Measurements from ENCODE around the gene UBR1.

DNA sequence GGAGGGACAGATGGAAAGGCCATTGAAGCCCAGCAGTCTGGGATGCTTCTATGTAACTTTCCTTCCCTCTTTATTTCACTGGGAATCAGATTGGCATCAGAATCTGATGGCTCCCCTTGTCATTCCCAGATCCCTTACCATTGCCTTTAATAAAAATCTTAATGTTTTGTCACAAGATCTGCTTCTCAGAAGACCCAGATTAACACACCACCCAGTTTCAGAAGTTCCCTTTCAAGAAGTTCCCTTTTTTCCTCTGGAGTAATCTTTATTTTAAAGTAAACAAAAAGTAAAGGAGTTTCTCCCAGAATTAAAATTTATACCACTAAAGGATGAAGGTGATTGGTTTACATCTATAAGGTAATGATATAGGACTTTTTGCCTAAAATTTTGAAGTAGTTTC is 76.4 kb downstream of the UBR1 start:
- no peak for TF ChIP-seq EZH2 (IDR thresholded peaks at IDR 0.05; ENCODE audit: borderline replicate concordance, low read depth, low read length, poor library complexity, severe bottlenecking)
- TF ChIP-seq, protein P1, sequence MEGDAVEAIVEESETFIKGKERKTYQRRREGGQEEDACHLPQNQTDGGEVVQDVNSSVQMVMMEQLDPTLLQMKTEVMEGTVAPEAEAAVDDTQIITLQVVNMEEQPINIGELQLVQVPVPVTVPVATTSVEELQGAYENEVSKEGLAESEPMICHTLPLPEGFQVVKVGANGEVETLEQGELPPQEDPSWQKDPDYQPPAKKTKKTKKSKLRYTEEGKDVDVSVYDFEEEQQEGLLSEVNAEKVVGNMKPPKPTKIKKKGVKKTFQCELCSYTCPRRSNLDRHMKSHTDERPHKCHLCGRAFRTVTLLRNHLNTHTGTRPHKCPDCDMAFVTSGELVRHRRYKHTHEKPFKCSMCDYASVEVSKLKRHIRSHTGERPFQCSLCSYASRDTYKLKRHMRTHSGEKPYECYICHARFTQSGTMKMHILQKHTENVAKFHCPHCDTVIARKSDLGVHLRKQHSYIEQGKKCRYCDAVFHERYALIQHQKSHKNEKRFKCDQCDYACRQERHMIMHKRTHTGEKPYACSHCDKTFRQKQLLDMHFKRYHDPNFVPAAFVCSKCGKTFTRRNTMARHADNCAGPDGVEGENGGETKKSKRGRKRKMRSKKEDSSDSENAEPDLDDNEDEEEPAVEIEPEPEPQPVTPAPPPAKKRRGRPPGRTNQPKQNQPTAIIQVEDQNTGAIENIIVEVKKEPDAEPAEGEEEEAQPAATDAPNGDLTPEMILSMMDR (conservative IDR thresholded peaks at IDR 0.05; ENCODE audit: low read depth, low read length): no peak

Measured in A673 (cell line).